ENCODE results near the gene EPS8.

The EPS8 gene

GRCh38 chr12:15649347-15649746 is 139.8 kb downstream of the EPS8 start:
- no peak for TF ChIP-seq CTCF (IDR thresholded peaks at IDR 0.05; ENCODE audit: insufficient read depth, low read length, poor library complexity, severe bottlenecking)
- no peak for DNase-seq (ENCODE audit: extremely low read depth, insufficient read length)
- Histone ChIP-seq H3K4me3 (replicated peaks; ENCODE audit: low read depth, low read length) (no peak overlapping the region), H3K36me3 (ENCODE audit: control insufficient read depth, insufficient read depth, low read length) (no peaks in the 10 kb centered on the region), H3K27me3 (replicated peaks; ENCODE audit: control insufficient read depth, insufficient read depth, low read length) (no peaks in the 10 kb centered on the region)

GRCh38 chr12:15648558-15648957 is 140.6 kb downstream of the EPS8 start:
- Histone ChIP-seq H3K36me3 (ENCODE audit: control insufficient read depth, insufficient read depth, low read length) (no peaks in the 10 kb centered on the region), H3K4me3 (replicated peaks; ENCODE audit: low read depth, low read length) (no peak overlapping the region), H3K27me3 (replicated peaks; ENCODE audit: control insufficient read depth, insufficient read depth, low read length) (no peaks in the 10 kb centered on the region)
- no peak for TF ChIP-seq CTCF (IDR thresholded peaks at IDR 0.05; ENCODE audit: insufficient read depth, low read length, poor library complexity, severe bottlenecking)
- no peak for DNase-seq (ENCODE audit: extremely low read depth, insufficient read length)

- no peaks in the 10 kb centered on the region for H3K36me3 ChIP-seq (ENCODE audit: control insufficient read depth, insufficient read depth, low read length)
- no peaks in the 10 kb centered on the region for H3K27me3 ChIP-seq (replicated peaks; ENCODE audit: control insufficient read depth, insufficient read depth, low read length)
- no peak for TF ChIP-seq CTCF (IDR thresholded peaks at IDR 0.05; ENCODE audit: insufficient read depth, low read length, poor library complexity, severe bottlenecking)
- no peak overlapping the region for H3K4me3 ChIP-seq (replicated peaks; ENCODE audit: low read depth, low read length)
- no peak for DNase-seq (ENCODE audit: extremely low read depth, insufficient read length)
Measured at GRCh38 chr12:15646581-15646980, 142.6 kb downstream of the EPS8 start.

GRCh38 chr12:15644700-15645099 is 144.5 kb downstream of the EPS8 start:
- Histone ChIP-seq H3K36me3 (ENCODE audit: control insufficient read depth, insufficient read depth, low read length) (no peaks in the 10 kb centered on the region), H3K4me3 (replicated peaks; ENCODE audit: low read depth, low read length) (no peak overlapping the region), H3K27me3 (replicated peaks; ENCODE audit: control insufficient read depth, insufficient read depth, low read length) (no peaks in the 10 kb centered on the region)
- TF ChIP-seq CTCF (IDR thresholded peaks at IDR 0.05; ENCODE audit: insufficient read depth, low read length, poor library complexity, severe bottlenecking), result no peak
- DNase-seq (ENCODE audit: extremely low read depth, insufficient read length), result no peak

GRCh38 chr12:15638231-15638630 is 151.0 kb downstream of the EPS8 start:
- no peak for DNase-seq (ENCODE audit: extremely low read depth, insufficient read length)
- H3K36me3 ChIP-seq (ENCODE audit: control insufficient read depth, insufficient read depth, low read length), result no peaks in the 10 kb centered on the region
- no peak for TF ChIP-seq CTCF (IDR thresholded peaks at IDR 0.05; ENCODE audit: insufficient read depth, low read length, poor library complexity, severe bottlenecking)
- H3K27me3 ChIP-seq (replicated peaks; ENCODE audit: control insufficient read depth, insufficient read depth, low read length), result no peaks in the 10 kb centered on the region
- H3K4me3 ChIP-seq (replicated peaks; ENCODE audit: low read depth, low read length), result no peak overlapping the region
